Stimulated activated CD4-positive, alpha-beta T cell treated with anti-CD3 and anti-CD28 coated beads, Interleukin-4, amount 100 ng/mL, for 4 hours (primary cell): ENCODE data around the gene TAOK1.
A peak's percentile ranks its signal among the peaks of the same experiment; 100 is the strongest.

Experiments
- DNase-seq, 2 experiments: peaks; one replicate each; pipeline ENCODE4 v3.0.0-alpha.2; 2020

The TAOK1 gene

GRCh38 chr17:29586676-29587469 is 196.7 kb downstream of the TAOK1 start:
- no peak for DNase-seq

GRCh38 chr17:29587591-29587990 is 197.4 kb downstream of the TAOK1 start:
- no peak for DNase-seq

GRCh38 chr17:29588017-29588561 is 197.9 kb downstream of the TAOK1 start:
- DNase-seq: no peak

- DNase-seq: peak; percentile 57 to 80
Measured at GRCh38 chr17:29588562-29589411, 198.6 kb downstream of the TAOK1 start.

- peak; percentile 82 to 84 for DNase-seq
Measured at GRCh38 chr17:29589524-29590410, 199.6 kb downstream of the TAOK1 start, which contains the start of gene GIT1. Gene GIT1, minus strand, starts transcription at chr17:29589648. Its CDS starts 270 bp downstream, at chr17:29589378.

GRCh38 chr17:29590411-29591145 is 200.4 kb downstream of the TAOK1 start:
- DNase-seq: no peak

GRCh38 chr17:29591146-29591736 is 201.1 kb downstream of the TAOK1 start:
- DNase-seq: peak; percentile 51 to 55

- peak; percentile 67 to 83 for DNase-seq
Measured at GRCh38 chr17:29591737-29592608, 201.8 kb downstream of the TAOK1 start.

GRCh38 chr17:29592850-29593551 is 202.8 kb downstream of the TAOK1 start, which contains the start of gene ANKRD13B:
Gene ANKRD13B, plus strand, starts transcription at chr17:29593132. Its CDS starts 490 bp downstream, at chr17:29593622.
- peak; percentile 39 to 56 for DNase-seq

GRCh38 chr17:29593591-29594518 is 203.7 kb downstream of the TAOK1 start:
- DNase-seq: peak in 1 of 2 experiments; percentile 31

- DNase-seq: no peak
Measured at GRCh38 chr17:29594519-29595090, 204.4 kb downstream of the TAOK1 start.

- DNase-seq: no peak
Measured at GRCh38 chr17:29595107-29595942, 205.2 kb downstream of the TAOK1 start.

- DNase-seq: no peak
Measured at GRCh38 chr17:29595943-29596774, 206.0 kb downstream of the TAOK1 start.

GRCh38 chr17:29596811-29597210 is 206.6 kb downstream of the TAOK1 start:
- DNase-seq: no peak

- DNase-seq: no peak
Measured at GRCh38 chr17:29597361-29598172, 207.4 kb downstream of the TAOK1 start.
